GM18907 (cell line): ENCODE measurements around the gene TSPAN7.

ENCODE experiments used
- ATAC-seq: cut with Tn5 transposase; IDR thresholded peaks from one replicate; pipeline ENCODE4 v1.9.1; 2021; ENCODE audit warnings: mild to moderate bottlenecking, moderate library complexity; ENCODE audit not compliant: unreplicated experiment

TSPAN7 gene

DNA sequence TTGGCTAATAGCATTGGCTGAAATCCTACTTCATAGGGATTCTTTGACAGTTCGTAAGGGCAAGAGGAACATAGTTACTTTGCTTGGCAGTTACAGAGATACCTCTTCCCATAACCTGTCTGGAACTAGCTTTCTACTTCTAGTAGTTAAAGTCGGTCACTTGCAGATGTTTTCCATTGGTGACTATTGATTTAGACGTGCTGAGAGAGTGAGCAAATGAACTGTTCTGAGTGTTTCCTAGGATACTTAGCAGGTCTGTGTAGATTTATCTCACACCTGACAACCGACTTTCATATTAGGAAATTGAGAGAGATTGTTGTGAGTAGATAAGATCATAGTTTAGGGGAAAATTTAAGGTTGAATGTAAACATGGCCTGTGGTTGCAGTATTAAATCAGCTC is 116.8 kb downstream of the TSPAN7 start:
- ATAC-seq: no peak

DNA sequence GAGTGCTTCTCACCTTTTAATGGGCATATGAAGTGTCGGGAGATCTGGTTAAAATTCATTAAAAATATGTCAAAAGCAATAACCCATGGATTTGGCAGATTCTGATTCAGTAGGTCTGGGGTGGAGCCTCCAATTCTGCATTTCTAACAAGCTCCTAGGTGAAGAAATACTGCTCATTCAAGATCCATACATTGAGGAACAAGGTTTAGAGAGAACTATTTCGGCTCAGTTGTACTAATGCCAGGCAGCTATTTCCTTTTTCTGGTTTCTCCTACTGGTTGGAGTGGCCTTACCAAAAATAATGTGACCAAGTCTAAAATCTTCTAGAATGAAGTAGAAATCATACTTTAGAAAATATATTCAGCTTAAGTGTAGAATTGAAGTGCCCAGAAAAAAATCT is 117.5 kb downstream of the TSPAN7 start:
- no peak for ATAC-seq

DNA sequence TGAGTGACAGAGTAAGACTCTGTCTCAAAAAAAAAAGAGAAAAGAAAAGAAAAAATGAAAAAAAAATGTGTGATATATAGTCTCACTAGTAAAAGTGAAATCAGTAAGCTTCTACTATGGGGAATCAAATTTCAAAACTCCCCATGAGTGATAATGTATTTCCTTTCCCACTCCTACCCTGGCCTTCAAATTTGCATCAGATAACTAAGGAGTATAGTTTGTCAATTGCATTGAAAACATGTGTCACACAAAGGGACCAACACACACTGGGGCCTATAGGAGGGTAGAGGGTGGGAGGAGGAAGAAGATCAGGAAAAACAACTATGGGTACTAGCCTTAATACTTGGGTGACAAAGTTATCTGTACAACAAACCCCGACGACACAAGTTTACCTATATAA is 118.4 kb downstream of the TSPAN7 start:
- ATAC-seq: no peak

DNA sequence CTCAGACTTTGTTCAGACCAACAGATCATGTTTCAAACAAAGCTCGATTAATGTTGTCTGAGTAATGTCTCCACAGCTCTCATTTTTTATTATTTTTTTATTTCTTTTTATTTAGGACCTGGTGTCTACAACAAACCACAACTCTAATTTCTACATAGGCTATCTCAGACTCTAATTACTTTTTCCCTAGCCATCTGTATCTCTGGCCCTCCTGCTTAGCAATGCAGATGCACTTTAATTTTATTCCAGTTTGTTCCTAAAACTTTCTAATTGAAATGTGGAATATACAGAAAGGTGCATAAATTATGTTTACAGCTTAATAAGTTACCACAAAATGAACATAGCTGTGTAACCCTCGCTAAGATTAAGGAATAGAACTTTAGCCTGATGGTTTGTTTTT is 120.8 kb downstream of the TSPAN7 start:
- ATAC-seq: no peak

DNA sequence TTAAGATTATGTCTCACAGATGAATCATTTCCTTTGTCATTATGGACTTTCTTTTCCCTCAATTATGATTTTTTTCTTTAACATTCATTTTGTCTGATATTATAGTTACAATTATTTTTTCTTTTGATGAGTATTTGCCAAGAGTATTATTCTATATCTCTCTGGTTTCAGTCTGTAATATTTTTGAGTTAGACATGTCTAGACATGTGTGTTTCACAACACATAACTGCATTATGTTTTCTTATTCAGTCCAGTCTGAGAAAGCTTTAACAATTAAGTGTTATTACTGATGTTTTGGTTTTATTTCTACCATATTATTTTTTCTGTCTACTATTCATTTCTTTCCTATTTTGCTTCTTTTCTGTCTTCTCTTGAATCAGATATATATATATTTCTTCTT is 131.6 kb downstream of the TSPAN7 start:
- no peak for ATAC-seq

DNA sequence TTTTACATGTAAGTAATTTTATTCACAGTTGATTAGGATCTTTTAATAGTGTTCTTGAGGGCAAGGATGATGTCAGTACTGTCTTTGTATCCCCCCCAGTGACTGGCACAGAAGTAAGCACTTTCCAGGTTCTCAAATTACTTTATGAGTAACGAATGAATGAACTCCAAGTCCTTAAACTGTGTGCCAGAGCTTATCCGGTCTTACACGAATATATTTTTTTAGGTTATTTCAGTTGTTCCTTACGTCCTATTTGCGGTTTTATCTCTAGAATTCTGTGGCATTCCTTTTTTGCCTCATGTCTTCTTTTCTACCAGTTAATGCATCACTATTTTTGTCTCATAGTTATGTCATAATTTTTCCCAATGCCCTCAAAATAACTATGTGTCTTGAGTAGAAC is 133.1 kb downstream of the TSPAN7 start:
- no peak for ATAC-seq

DNA sequence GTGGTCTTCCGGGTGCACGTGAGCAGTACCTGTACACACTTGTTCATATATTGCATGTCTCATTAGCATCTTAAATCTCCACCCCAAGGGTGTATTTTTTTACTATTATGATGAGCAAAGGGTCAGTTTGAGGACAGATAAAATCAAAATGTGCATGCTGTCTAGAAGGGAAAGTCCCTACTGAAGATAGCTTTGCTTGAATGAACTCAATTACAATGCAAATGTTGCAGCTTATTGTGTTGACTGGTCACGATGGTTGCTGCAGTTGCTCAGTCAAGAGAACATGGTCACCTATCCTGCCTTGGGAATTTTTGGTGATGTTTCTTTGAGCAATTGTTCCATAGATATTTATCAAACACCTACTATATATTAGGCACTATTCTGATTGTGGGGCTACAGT is 136.1 kb downstream of the TSPAN7 start:
- ATAC-seq: no peak

DNA sequence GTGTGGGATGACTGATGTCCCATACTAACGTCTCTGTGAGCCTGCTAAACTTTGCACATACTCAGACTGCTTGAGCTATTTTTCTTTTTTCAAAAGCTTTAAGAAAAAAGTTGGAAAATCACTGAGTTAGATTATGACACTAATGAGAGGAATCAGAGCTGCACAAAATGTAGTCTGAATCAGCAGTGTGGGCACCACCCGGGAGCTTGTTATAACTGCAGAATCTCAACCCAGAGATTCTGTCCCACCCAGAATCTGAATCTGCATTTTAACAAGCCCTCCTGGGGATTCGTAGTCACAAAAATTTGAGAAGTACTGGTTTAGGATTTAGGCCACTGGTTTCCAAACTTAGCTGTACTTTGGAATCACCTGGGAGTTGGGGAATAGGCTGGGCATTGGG is 137.8 kb downstream of the TSPAN7 start:
- ATAC-seq: no peak

DNA sequence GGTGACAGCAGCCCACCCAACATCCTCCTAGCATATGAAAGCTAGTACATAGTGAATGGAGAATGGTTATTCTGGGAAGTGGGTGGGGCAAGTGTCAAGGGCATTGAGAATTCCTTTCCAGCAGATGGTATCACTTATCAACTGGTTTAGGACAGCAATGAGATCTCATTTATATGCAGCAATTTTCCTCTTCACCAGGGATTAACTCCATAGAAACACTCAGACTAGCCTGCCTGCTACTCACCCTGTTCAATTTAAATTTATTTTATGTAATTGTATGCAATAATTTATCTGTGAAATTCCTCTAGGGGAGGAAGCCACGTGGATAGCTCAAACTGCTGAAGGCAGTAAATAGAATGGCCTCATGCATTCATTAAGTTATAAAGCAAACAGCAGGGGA is 138.4 kb downstream of the TSPAN7 start:
- ATAC-seq: no peak

DNA sequence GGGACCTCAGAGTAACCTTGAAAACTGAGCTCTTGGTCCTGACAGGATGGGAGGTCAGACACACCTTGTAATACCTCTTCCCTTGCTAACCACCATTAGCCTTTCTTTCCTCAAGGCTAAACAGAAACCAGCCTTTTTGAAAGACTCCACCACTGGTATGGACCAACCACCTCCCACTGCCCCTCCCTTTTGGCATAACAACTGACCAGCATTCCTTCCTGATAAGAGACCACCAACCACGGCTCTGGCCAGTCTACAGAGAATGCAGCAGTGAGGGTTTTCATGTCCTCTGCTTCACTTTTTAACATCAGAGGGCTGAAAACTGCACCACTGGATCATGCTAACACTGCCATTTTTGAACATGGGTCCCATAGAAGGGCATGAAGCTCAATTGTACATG is 139.7 kb downstream of the TSPAN7 start:
- no peak for ATAC-seq

DNA sequence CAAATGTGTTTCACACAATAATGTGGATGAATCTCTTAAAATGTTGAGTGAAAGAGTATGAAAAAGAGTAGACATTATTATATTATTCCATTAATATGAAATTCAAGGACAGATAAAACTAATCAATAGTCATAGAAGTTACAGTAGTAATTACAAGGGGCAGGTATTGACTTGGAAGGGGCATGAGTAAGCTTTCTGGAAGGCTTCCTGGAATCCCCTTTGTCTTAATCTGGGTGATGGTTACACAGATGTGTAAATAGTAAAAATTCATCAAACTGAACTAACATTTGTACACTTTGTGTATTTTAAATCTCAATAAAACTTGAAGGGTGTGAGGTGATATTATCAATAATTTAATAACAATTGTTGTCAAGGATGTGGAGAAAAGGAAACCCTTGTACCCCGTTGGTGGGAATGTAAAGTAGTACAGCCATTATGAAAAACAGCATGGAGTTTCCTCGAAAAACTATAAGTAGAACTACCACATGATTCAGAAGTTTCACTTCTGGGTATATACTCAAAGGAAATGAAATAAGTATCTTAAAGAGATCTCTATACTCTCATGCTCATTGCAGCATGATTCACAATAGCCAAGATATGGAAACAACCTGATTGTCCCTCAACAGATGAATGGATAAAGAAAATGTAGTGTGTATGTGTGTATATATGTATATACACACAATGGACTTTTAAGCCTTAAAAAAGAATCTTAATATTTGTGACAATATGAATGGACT is 143.0 kb downstream of the TSPAN7 start:
- ATAC-seq: no peak

DNA sequence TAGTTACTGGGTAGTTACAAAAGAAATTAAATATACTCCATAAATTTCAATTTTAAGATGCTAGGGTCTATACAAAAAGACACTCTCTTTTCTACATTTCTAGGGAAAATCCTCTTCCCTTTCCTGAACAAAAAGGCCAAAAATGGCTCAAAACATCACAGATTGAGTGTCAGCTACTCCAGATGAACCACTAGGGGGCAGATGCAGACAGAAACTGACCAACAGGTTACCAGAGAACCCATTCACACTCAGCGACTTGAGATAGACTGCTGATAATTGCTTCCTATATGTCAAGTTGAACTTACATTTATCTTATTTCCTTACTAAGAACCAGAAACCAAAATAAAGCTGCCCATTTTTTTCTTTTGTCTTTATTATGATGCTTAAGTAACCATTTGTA is 156.5 kb downstream of the TSPAN7 start:
- no peak for ATAC-seq

DNA sequence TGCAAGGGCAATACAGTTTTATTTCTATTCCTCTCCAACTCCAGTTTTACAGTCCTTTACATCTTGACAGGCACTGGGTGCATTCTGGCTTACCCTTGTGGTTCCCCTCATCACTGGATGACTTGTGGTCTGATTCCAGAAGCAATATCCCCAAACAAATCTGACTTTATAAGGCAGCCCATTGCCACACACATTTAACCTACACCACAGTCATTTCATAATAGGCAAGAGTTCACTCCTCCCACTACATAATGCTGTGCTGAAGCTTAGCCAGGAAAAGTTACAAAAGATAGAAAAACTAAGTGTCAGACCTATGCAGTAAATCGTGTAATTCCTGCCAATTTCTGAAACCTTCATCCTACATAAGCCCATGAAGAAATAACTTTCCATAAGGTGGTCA is 157.0 kb downstream of the TSPAN7 start:
- ATAC-seq: no peak

DNA sequence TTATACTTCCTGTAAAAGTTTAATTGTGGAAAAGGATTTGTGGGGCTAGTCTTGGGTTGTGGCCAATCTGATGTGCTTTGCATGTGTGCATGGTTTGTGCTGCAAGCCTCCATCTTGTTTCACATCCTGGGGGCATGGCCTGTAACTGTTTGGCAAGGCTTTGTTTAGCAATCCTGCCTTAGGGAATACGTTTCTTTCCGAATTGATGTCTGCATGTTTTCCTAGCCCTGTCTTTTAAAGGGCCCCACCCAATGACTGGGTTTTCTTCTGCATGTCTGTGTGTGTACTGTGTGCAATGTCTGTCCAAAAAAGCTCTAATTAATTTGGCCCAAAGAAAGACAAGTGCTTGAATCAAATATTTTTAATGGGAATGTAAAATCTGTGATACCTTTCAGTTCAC is 165.3 kb downstream of the TSPAN7 start:
- ATAC-seq: no peak

DNA sequence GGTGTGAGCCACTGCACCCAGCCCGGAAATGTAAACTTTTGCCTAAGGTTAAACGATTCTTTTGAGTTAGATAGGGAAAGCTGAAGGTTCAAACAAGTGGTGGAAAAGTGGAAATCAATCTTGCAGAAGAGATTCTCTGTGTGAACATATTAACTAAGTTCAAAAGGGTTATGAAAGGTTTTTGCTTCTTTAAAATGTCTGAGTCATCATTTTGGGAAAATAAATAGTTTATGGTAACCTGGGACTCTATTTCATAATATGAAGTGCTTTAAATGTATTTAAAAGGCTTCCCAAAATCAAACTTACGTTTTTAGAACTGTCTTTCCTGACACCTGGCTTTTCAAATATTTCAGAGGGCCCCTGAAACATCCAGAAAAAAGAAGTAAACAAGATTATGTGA is 166.3 kb downstream of the TSPAN7 start:
- ATAC-seq: no peak

DNA sequence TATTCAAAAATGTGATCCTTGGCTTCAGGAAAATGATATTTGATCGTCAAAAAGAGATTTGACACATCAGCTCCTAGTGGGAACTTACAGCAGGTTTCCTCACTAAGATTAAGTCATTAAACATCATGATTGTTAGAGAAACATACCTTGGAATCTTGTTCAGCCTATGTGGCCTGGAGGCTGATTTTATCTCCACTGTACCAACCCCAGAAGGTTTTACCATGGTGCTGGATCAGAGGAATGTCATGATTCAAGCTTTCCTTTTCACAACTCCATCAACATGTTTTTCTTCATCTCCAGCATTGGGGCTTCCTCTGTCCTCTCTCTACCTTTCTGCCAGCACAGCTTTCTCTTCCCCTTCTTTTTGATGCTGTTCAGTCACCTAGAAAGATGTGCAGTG is 171.5 kb downstream of the TSPAN7 start:
- no peak for ATAC-seq
